Vagina (tissue), 2 donors: ENCODE measurements around the gene IL24.

Experiments used
- POLR2A ChIP-seq, 2 donors: fragments of 450-650 bp; IDR thresholded peaks; one replicate each; pipeline ENCODE4 v1.6.1; 2017; ENCODE audit warnings: antibody characterized with exemption in 2 of 2, mild to moderate bottlenecking in 2 of 2, moderate library complexity in 2 of 2
- POLR2AphosphoS5 ChIP-seq, 2 donors: sonication (generic); formaldehyde crosslinking; IDR thresholded peaks; one replicate each; pipeline ENCODE4 v1.9.0; 2017; ENCODE audit warnings: antibody characterized with exemption in 2 of 2, mild to moderate bottlenecking in 2 of 2, low read depth in 1 of 2; ENCODE audit not compliant: insufficient read depth in 1 of 2
- TF ChIP-seq, protein P1 (sequence below), 3 experiments: fragments of 450-650 bp in 2 of 3; fragments of 200-600 bp in 1 of 3; sonication (generic) in 1 of 3; IDR thresholded peaks; one replicate each; pipeline ENCODE4 v1.5.1; 2017 to 2019; ENCODE audit warnings: antibody characterized with exemption in 3 of 3, mild to moderate bottlenecking in 2 of 3, moderate library complexity in 2 of 3

- TF ChIP-seq, protein P1, sequence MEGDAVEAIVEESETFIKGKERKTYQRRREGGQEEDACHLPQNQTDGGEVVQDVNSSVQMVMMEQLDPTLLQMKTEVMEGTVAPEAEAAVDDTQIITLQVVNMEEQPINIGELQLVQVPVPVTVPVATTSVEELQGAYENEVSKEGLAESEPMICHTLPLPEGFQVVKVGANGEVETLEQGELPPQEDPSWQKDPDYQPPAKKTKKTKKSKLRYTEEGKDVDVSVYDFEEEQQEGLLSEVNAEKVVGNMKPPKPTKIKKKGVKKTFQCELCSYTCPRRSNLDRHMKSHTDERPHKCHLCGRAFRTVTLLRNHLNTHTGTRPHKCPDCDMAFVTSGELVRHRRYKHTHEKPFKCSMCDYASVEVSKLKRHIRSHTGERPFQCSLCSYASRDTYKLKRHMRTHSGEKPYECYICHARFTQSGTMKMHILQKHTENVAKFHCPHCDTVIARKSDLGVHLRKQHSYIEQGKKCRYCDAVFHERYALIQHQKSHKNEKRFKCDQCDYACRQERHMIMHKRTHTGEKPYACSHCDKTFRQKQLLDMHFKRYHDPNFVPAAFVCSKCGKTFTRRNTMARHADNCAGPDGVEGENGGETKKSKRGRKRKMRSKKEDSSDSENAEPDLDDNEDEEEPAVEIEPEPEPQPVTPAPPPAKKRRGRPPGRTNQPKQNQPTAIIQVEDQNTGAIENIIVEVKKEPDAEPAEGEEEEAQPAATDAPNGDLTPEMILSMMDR (IDR thresholded peaks at IDR 0.05): no peak
- TF ChIP-seq POLR2A (IDR thresholded peaks at IDR 0.05): no peak
- no peak for TF ChIP-seq POLR2AphosphoS5 (IDR thresholded peaks at IDR 0.05; ENCODE audit: insufficient read depth in 1 of 2, low read depth in 1 of 2)
These were observed 34.0 kb upstream of the IL24 start for GRCh38 chr1:206863266-206863665.
